Vagina (tissue), 2 donors: ENCODE results near the gene COX17. TPM values are rescaled to one million over a fixed set of nuclear protein-coding genes. Genes with fewer than 3 reads are reported as not detected.

ENCODE experiments used
- DNase-seq, 2 donors: peaks; one replicate each; pipeline ENCODE4 v3.0.0-alpha.2; 2017; ENCODE audit errors: extremely low spot score in 2 of 2
- H3K27ac ChIP-seq: fragments of 200-600 bp; sonication (generic); one replicate; pipeline ENCODE4 v1.5.1; 2019
- H3K27me3 ChIP-seq: fragments of 200-600 bp; sonication (generic); one replicate; pipeline ENCODE4 v1.5.1; 2019
- H3K36me3 ChIP-seq, 2 donors: fragments of 200-600 bp; sonication (generic); one replicate each; pipeline ENCODE4 v1.5.1; 2017 to 2019
- H3K4me1 ChIP-seq: fragments of 200-600 bp; sonication (generic); one replicate; pipeline ENCODE4 v1.5.1; 2019
- H3K4me3 ChIP-seq, 2 donors: fragments of 200-600 bp; sonication (generic); 1 replicate in 1 of 2; 2 replicates in 1 of 2; pipeline ENCODE4 v1.5.1; 2016 to 2019
- H3K9me3 ChIP-seq: fragments of 200-600 bp; sonication (generic); one replicate; pipeline ENCODE4 v1.5.1; 2019
- CTCF ChIP-seq, 3 experiments: fragments of 450-650 bp in 2 of 3; fragments of 200-600 bp in 1 of 3; sonication (generic) in 1 of 3; IDR thresholded peaks; one replicate each; pipeline ENCODE4 v1.5.1; 2017 to 2019; ENCODE audit warnings: antibody characterized with exemption in 3 of 3, mild to moderate bottlenecking in 2 of 3, moderate library complexity in 2 of 3
- POLR2A ChIP-seq, 2 donors: fragments of 450-650 bp; IDR thresholded peaks; one replicate each; pipeline ENCODE4 v1.6.1; 2017; ENCODE audit warnings: antibody characterized with exemption in 2 of 2, mild to moderate bottlenecking in 2 of 2, moderate library complexity in 2 of 2
- POLR2AphosphoS5 ChIP-seq, 2 donors: sonication (generic); formaldehyde crosslinking; IDR thresholded peaks; one replicate each; pipeline ENCODE4 v1.9.0; 2017; ENCODE audit warnings: antibody characterized with exemption in 2 of 2, mild to moderate bottlenecking in 2 of 2, low read depth in 1 of 2; ENCODE audit not compliant: insufficient read depth in 1 of 2
- intact Hi-C: fragments of 100-400 bp; cut with DNase I; formaldehyde crosslinking; loops from one replicate; pipeline ENCODE4 v1.15.1; 2023
- total RNA-seq: library from RNA; depleted of rRNA; stranded (reverse); fragments of >200 nt; gene quantifications from one replicate; pipeline ENCODE4 v1.2.3, GENCODE V29; 2016

Gene COX17
- total RNA-seq, 1 donor from 2014 or later: 27.3 TPM

- Histone ChIP-seq H3K9me3 (no peaks in the 10 kb centered on the region), H3K27ac (peak overlapping the region; percentile 76), H3K36me3 (no peaks in the 10 kb centered on the region), H3K4me1 (peaks cover 22% of the 10 kb centered on the region), H3K27me3 (no peaks in the 10 kb centered on the region), H3K4me3 (no peak overlapping the region)
- intact Hi-C loops: no loop called here
- no peak for TF ChIP-seq CTCF (IDR thresholded peaks at IDR 0.05)
- no peak for TF ChIP-seq POLR2AphosphoS5 (IDR thresholded peaks at IDR 0.05; ENCODE audit: insufficient read depth in 1 of 2, low read depth in 1 of 2)
- no peak for TF ChIP-seq POLR2A (IDR thresholded peaks at IDR 0.05)
- DNase-seq: no peak
Observed at GRCh38 chr3:119632216-119632615, 45.0 kb downstream of the COX17 start.

DNA sequence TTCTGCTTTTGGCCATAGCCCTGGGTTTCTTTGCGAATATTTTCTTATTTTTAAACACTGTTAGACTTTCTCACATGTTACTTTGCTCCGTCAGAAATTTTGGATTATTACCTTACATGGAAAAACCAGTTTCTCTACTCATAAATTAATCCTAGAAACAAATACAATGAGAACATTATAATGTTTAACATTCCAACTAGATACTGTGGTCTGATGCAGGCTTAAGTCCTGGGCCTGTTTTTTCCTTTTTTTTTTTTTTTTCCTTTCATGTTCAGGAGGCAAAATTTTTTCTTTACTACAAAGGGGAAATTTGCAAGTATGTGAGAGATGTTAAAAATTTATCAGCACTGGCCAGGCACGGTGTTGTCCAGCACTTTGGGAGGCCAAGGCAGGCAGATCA is 45.7 kb downstream of the COX17 start:
- Histone ChIP-seq H3K4me3 (no peak overlapping the region), H3K36me3 (no peaks in the 10 kb centered on the region), H3K27ac (peak overlapping the region; percentile 76), H3K4me1 (peaks cover 16% of the 10 kb centered on the region), H3K27me3 (no peaks in the 10 kb centered on the region), H3K9me3 (no peaks in the 10 kb centered on the region)
- intact Hi-C loops: no loop called here
- DNase-seq: no peak
- no peak for TF ChIP-seq POLR2A (IDR thresholded peaks at IDR 0.05)
- TF ChIP-seq POLR2AphosphoS5 (IDR thresholded peaks at IDR 0.05; ENCODE audit: insufficient read depth in 1 of 2, low read depth in 1 of 2): no peak
- TF ChIP-seq CTCF (IDR thresholded peaks at IDR 0.05): no peak

DNA sequence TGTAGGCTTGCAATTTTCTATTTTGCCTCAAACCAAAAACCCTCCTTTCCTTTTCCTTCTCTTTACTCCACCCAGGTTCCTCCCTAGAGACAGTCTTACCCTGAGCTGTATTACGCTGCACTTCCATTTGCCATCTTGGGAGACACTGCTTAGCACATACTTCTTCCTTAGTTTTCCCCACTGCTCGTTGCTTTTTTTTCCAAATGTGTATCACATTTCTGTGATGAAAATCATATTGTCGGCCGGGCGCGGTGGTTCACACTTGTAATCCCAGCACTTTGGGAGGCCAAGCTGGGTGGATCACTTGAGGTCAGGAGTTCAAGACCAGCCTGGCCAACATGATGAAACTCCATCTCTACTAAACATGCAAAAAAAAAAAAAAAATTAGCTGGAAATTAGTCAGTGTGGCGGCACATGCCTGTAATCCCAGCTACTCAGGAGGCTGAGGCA is 46.3 kb downstream of the COX17 start:
- H3K27ac ChIP-seq: peak overlapping the region; percentile 76
- H3K36me3 ChIP-seq: no peaks in the 10 kb centered on the region
- H3K27me3 ChIP-seq: no peaks in the 10 kb centered on the region
- no peak overlapping the region for H3K4me3 ChIP-seq
- TF ChIP-seq POLR2A (IDR thresholded peaks at IDR 0.05) (no peak), CTCF (IDR thresholded peaks at IDR 0.05) (no peak), POLR2AphosphoS5 (IDR thresholded peaks at IDR 0.05; ENCODE audit: insufficient read depth in 1 of 2, low read depth in 1 of 2) (no peak)
- DNase-seq: no peak
- H3K4me1 ChIP-seq: peaks cover 16% of the 10 kb centered on the region
- no peaks in the 10 kb centered on the region for H3K9me3 ChIP-seq
- intact Hi-C loops: no loop called here

- no peak for TF ChIP-seq CTCF (IDR thresholded peaks at IDR 0.05)
- TF ChIP-seq POLR2AphosphoS5 (IDR thresholded peaks at IDR 0.05; ENCODE audit: insufficient read depth in 1 of 2, low read depth in 1 of 2): no peak
- no peak for TF ChIP-seq POLR2A (IDR thresholded peaks at IDR 0.05)
- no peaks in the 10 kb centered on the region for H3K27me3 ChIP-seq
- H3K36me3 ChIP-seq: no peaks in the 10 kb centered on the region
- no peak overlapping the region for H3K4me3 ChIP-seq
- H3K27ac ChIP-seq: peak overlapping the region; percentile 76
- no peak for DNase-seq
- no peaks in the 10 kb centered on the region for H3K9me3 ChIP-seq
- intact Hi-C loops: no loop called here
- H3K4me1 ChIP-seq: peaks cover 16% of the 10 kb centered on the region
Observed at GRCh38 chr3:119630128-119630879, 46.9 kb downstream of the COX17 start.

- Histone ChIP-seq H3K36me3 (no peaks in the 10 kb centered on the region), H3K4me1 (peaks cover 16% of the 10 kb centered on the region), H3K9me3 (no peaks in the 10 kb centered on the region), H3K4me3 (no peak overlapping the region), H3K27me3 (no peaks in the 10 kb centered on the region), H3K27ac (peak overlapping the region; percentile 56)
- no peak for DNase-seq
- TF ChIP-seq CTCF (IDR thresholded peaks at IDR 0.05) (no peak), POLR2A (IDR thresholded peaks at IDR 0.05) (no peak), POLR2AphosphoS5 (IDR thresholded peaks at IDR 0.05; ENCODE audit: insufficient read depth in 1 of 2, low read depth in 1 of 2) (peak in 1 of 2 donors; percentile 45)
- intact Hi-C loops: no loop called here
Observed at GRCh38 chr3:119628816-119629445, 48.3 kb downstream of the COX17 start.
